Stimulated activated CD4-positive, alpha-beta T cell treated with anti-CD3 and anti-CD28 coated beads, TNF-alpha, amount 100 ng/mL, for 4 hours (primary cell): Measurements from ENCODE around the gene TRIM29.
"Not testable (repeated sequence)": the region's sequence is repeated elsewhere in the genome, so short reads cannot be mapped to it uniquely, and the experiment has no call there.

Experiments used
- DNase-seq, 3 experiments: peaks; one replicate each; pipeline ENCODE4 v3.0.0-alpha.2; 2020; ENCODE audit warnings: low read depth in 3 of 3

The TRIM29 gene

DNA sequence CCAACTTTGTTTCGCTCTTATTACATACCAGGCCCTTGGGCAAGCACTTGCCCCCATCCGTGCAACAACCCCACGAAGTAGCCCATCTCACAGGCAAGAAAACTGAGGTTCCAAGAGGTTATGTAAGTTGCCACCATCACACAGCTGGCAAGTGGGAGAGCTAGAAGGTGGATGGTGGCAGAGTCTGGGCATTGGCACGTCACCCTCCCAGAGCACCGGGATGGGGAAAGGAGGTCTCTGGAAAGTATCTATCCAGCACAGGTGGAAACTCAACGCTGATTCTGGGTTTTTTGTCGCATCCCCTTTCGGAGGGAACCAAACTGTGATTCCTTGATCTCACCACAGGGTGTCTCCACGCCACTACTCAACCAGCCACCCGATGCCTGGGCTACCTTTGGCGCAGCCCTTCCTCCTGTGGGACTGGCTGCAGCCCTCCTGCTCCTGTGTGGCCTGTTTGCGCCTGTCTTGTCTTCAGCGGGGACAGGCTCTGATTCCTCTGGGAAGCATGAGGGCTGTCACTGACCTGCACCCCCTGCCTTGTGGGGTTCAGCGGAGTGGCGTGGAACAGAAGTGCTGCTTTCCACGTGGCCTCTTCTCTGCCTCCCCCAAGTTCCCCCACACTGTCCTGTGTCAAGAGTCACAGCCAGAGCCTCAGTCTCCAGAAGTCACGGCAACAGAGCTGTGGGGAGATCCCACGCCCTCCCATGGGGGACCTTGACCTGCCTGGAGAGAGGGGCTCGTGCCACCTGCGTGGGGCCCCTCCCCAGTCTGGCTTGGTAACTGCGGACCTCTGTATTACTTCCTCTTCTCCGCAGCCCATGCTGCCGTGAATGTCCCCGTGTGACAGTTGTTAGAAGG lies 34.4 kb upstream of the TRIM29 start:
- DNase-seq, result no peak

- DNase-seq, result no peak
Observed at GRCh38 chr11:120170741-120171261, 32.9 kb upstream of the TRIM29 start.

DNA sequence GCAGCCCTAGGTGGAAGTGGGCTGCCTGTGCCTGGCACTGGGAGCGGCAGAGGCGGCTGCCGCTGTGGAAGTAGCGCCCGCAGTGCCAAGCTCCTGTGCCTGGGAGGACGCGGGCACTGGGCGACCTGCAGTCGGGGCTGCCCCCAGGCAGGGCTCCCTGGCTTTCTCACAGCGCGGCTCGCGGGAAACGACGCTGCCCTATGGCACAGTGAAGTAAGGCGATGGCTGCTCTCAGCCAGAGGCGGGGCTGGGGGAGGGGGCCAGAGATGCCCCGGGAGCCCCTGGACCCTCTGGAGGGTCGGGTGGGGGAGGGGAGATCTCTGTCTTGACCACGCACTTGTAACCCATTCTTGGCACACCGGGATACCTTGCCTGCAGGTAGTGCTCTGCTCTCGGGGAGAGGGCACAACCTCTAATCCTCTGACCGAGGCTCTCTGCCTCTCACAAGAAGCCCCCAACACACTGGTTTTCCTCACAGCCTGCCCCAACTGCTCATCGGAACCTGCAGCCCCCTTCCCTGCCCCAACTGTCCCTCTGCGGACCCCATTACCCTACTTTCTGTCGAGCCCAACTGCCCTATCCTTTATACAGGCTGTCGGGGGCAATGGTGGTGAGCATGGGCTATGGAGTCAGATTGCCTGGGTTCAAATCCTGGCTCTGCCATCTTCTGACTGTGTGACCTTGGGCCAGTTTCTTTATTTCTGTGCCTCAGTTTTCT lies 32.2 kb upstream of the TRIM29 start:
- no peak for DNase-seq

GRCh38 chr11:120168960-120169681 lies 31.2 kb upstream of the TRIM29 start:
- peak in 2 of 3 experiments; percentile 27 to 35 for DNase-seq

DNA sequence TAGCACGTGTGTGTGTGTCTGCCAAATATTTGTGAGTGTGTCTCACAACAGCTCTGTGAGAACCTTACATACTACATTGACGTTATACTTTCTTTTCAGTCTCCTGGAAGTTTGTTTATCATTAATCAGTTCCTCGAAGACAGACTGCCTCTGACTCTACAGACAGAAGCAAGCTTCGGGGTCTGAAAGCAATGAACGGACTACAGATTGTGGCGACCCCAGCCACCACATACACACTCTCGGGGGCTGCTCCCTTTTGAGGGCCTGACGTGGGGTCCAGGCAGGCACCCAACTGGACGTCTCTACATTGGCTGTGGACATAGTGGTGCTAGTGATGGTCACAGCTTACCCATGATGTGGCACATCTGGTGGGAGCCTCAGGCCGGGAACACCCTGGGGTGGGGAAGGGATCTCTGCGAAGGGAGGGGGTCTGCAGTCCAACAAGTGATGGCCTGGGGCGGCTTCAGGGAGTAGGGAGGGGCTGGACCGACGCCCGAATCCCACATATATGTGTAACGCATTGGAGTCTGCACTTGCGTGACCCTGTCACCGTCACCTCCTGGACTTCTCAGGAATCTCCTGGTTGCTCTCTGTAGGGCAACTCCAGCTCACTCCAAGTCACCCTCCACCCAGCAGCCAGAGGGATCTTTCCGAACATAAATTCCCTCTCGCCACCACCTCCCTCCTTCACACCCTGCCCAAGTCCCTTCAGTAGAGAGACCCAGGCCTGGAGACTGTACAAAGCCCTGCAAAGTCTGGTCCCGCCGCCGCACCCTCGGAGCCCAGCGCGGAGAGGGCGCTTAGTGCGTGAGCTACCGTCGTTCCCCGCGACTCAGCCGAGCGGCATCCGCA lies 30.4 kb upstream of the TRIM29 start:
- no peak for DNase-seq

- DNase-seq, result no peak
Observed at GRCh38 chr11:120167659-120168058, 29.7 kb upstream of the TRIM29 start.

GRCh38 chr11:120160436-120160835 lies 22.5 kb upstream of the TRIM29 start:
- no peak for DNase-seq

DNA sequence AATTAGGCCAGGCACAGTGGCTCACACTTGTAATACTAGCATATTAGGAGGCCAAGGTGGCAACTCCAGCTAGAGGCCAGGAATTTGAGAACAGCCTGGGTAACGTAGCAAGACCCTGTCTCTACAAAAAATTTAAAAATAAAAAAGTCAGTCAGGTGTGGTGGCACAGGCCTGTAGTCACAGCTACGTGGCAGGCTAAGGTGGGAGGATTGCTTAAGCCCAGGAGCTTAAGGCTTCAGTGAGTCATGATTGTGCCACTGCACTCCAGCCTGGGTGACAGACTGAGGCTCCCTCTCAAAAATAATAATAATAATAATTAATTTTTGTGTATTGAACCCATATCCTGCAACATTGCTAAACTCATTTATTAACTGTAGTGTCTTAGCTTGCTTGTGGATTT lies 15.3 kb upstream of the TRIM29 start:
- DNase-seq, result no peak

GRCh38 chr11:120151536-120151935 lies 13.6 kb upstream of the TRIM29 start:
- DNase-seq, result no peak

DNA sequence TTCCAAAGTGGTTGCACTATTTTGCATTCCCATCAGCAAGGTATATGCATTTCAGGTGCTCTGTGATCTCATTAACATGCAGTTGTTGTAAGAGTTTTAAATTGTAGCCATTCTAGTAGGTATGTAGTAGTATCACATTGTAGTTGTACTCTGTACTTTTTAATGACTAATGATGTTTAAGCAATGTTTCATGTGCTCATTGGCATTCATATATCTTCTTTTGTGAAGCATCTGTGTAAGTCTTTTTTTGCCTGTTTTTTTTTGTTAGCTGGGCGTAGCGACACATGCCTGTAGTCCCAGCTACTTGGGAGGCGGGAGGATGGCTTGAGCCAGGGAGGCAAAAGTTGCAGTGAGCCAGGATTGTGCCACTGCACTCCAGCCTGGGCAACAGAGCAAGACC lies 11.3 kb upstream of the TRIM29 start:
- no peak for DNase-seq

DNA sequence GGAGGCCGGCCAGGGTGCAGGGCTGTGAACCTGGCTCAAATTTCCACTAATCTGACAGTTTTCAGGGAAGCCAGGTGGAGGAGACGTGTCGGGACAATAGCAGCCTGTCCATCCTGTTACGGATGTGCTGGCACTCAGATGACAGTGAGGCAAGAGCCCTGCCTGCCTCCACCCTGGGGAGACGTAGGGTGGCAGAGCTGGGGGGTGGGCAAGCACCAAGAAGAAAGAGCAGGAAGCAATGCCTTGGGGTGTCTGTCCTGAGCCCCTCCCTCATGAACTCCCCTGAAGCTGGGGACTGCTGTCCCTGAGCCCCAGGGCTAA lies 10.0 kb upstream of the TRIM29 start:
- no peak for DNase-seq

GRCh38 chr11:120147094-120147949 lies 9.4 kb upstream of the TRIM29 start:
- DNase-seq, result no peak

- no peak for DNase-seq
Observed at GRCh38 chr11:120146413-120147093, 8.6 kb upstream of the TRIM29 start.

DNA sequence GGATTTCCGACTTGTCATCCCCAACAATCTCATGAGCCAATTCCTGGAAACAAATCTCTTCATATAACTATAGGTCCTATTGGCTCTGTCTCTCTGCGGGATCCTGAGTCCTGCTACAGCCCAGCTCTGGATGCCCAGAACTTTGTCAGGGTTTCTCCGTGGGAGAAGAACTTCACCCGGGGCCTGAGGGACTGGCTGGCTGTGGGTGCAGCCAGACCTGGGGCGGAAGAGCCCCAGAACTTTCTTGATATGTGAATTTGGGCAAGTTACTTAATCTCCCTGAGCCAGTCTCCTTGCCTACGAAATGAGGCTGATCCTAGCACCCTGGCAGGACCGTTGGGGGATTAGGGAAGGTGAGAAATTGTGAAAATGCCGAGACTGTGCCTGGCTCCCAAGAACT lies 6.6 kb upstream of the TRIM29 start:
- DNase-seq, result no peak

- DNase-seq, result not testable (repeated sequence)
Observed at GRCh38 chr11:120143472-120143871, 5.6 kb upstream of the TRIM29 start.

GRCh38 chr11:120142441-120143100 lies 4.7 kb upstream of the TRIM29 start:
- no peak for DNase-seq

GRCh38 chr11:120141768-120142423 lies 4.0 kb upstream of the TRIM29 start:
- no peak for DNase-seq

DNA sequence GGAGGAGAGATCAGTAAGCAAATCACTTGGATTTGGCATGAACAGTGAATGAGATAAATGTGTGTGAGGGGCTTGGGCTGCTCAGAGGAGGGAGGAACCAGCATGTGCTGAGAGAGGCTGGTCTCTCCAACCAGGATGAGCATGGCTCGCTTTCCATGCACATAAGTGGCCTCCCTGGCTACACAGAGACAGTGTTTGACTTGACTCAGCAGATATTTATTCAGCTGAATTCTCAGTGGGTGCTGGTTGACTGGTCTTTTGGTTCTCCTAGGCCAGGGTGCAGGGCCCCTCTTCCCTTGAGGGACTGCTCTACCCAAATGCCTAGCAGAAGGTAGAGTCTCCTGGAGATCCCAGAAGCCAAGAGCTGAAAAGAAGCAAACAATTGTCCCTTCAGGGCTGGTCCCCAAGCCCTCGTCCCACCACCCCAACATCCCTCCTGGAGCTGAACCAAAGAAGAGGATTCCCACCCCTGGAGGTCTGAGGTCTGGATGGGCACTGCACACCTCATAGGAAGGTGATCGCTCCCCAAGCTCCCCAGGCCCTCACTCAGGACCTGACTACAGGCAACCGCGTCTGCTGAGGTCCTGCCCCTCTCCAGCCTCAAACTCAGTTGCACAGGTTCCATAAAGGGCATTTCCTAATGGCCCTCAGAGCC lies 3.3 kb upstream of the TRIM29 start:
- DNase-seq, result no peak
